B cell (primary cell): Measurements from ENCODE around the gene TBX1. TPM values are rescaled to one million over a fixed set of nuclear protein-coding genes. Genes with fewer than 3 reads are reported as not detected.

Experiments
- ATAC-seq: fragments of 200-7000 bp; cut with Tn5 transposase; one replicate; pipeline ENCODE4 v1.10.0; 2021; ENCODE audit warnings: low read depth, mild to moderate bottlenecking, moderate number of reproducible peaks, moderate library complexity
- CTCF ChIA-PET: fragments of 350-600 bp; sonication (Branson Sonifier 250); formaldehyde crosslinking; loops from one replicate; lab custom pipeline; 2021; ENCODE audit warnings: antibody characterized with exemption, inconsistent platforms; lab: Charles Lee
- POLR2A ChIA-PET: fragments of 350-600 bp; sonication (Branson Sonifier 250); formaldehyde crosslinking; loops from one replicate; lab custom pipeline; 2021; ENCODE audit warnings: antibody characterized with exemption; lab: Charles Lee
- DNase-seq: peaks from one replicate; pipeline ENCODE4 v3.0.0; 2013
- H2AFZ ChIP-seq: 2 replicates; pipeline ENCODE4 v1.6.1; 2012; ENCODE audit warnings: mild to moderate bottlenecking, low read depth, low read length; ENCODE audit not compliant: insufficient read depth, poor library complexity, severe bottlenecking
- H3K27ac ChIP-seq, 2 donors: 1 replicate in 1 of 2; 2 replicates in 1 of 2; pipeline ENCODE4 v1.5.1; 2012 to 2013; ENCODE audit warnings: low read length in 2 of 2, mild to moderate bottlenecking in 2 of 2, moderate library complexity in 1 of 2
- H3K27me3 ChIP-seq, 4 experiments: fragments of 200-600 bp in 1 of 4; sonication (generic) in 1 of 4; replicated peaks in 1 of 4; 1 replicate in 2 of 4; 2 replicates in 2 of 4; pipeline versions ENCODE4 v1.6.1 to v1.7.0; 2013 to 2016; ENCODE audit warnings: low read length in 3 of 4, mild to moderate bottlenecking in 2 of 4, mixed read lengths in 1 of 4, moderate library complexity in 1 of 4; ENCODE audit not compliant: insufficient read depth in 4 of 4, control insufficient read depth in 3 of 4; ENCODE audit errors: control extremely low read depth in 1 of 4
- H3K36me3 ChIP-seq, 2 experiments: replicated peaks in 1 of 2; 1 replicate in 1 of 2; 2 replicates in 1 of 2; pipeline versions ENCODE4 v1.6.1 to v1.7.1; 2013; ENCODE audit warnings: low read length in 1 of 2; ENCODE audit not compliant: insufficient read depth in 2 of 2, control insufficient read depth in 1 of 2; ENCODE audit errors: control extremely low read depth in 1 of 2, extremely low read depth in 1 of 2
- H3K4me1 ChIP-seq, 2 donors: fragments of 200-600 bp in 1 of 2; sonication (generic) in 1 of 2; 1 replicate in 1 of 2; 2 replicates in 1 of 2; pipeline versions ENCODE4 v1.5.1 to v1.6.1; 2013 to 2017; ENCODE audit warnings: low read length in 2 of 2; ENCODE audit not compliant: control insufficient read depth in 2 of 2, insufficient read depth in 2 of 2
- H3K4me2 ChIP-seq: replicated peaks from 2 replicates; pipeline ENCODE3; 2012; ENCODE audit warnings: mild to moderate bottlenecking, low read depth, low read length; ENCODE audit not compliant: poor library complexity, severe bottlenecking
- H3K4me3 ChIP-seq, 5 experiments: fragments of 200-600 bp in 1 of 5; sonication (generic) in 1 of 5; 1 replicate in 3 of 5; 2 replicates in 2 of 5; pipeline versions ENCODE4 v1.5.1 to v1.7.0; 2011 to 2016; ENCODE audit warnings: low read length in 4 of 5, mild to moderate bottlenecking in 4 of 5, low read depth in 2 of 5, control low read depth in 1 of 5, moderate library complexity in 1 of 5; ENCODE audit not compliant: insufficient read depth in 1 of 5; ENCODE audit errors: control extremely low read depth in 1 of 5, extremely low read depth in 1 of 5
- H3K79me2 ChIP-seq: fragments of 200-600 bp; sonication (generic); one replicate; pipeline ENCODE4 v1.6.0; 2016; ENCODE audit warnings: low read length; ENCODE audit not compliant: control insufficient read depth, insufficient read depth
- H3K9ac ChIP-seq: fragments of 200-600 bp; sonication (generic); 2 replicates; pipeline ENCODE4 v1.6.1; 2017; ENCODE audit warnings: mild to moderate bottlenecking, low read length, moderate library complexity
- H3K9me3 ChIP-seq, 3 donors: one replicate each; pipeline versions ENCODE4 v1.6.1 to v1.7.1; 2013; ENCODE audit warnings: low read length in 2 of 3; ENCODE audit not compliant: control insufficient read depth in 2 of 3, insufficient read depth in 1 of 3; ENCODE audit errors: control extremely low read depth in 1 of 3
- H4K20me1 ChIP-seq: 2 replicates; pipeline ENCODE4 v1.6.0; 2012; ENCODE audit warnings: mild to moderate bottlenecking, low read length; ENCODE audit not compliant: insufficient read depth, control insufficient read depth, poor library complexity, severe bottlenecking
- H3K27ac Mint-ChIP-seq: one replicate; pipeline ENCODE4 v1.8.0; 2021; ENCODE audit warnings: mixed read lengths
- H3K27me3 Mint-ChIP-seq: one replicate; pipeline ENCODE4 v1.8.0; 2021; ENCODE audit warnings: mixed read lengths
- H3K4me1 Mint-ChIP-seq: one replicate; pipeline ENCODE4 v1.8.0; 2021; ENCODE audit warnings: mixed read lengths
- H3K4me3 Mint-ChIP-seq: one replicate; pipeline ENCODE4 v1.8.0; 2021; ENCODE audit warnings: mixed read lengths
- H3K9me3 Mint-ChIP-seq: one replicate; pipeline ENCODE4 v1.8.0; 2022; ENCODE audit warnings: mixed read lengths; ENCODE audit not compliant: insufficient read depth
- EZH2 ChIP-seq: IDR thresholded peaks from 2 replicates; pipeline ENCODE4 v1.6.1; 2012; ENCODE audit warnings: borderline replicate concordance, low read depth, mild to moderate bottlenecking, moderate library complexity, low read length; ENCODE audit not compliant: insufficient read depth, poor library complexity, severe bottlenecking
- WGBS: methylation state at CpG from one replicate; pipeline ENCODE4 v1.1.5; 2013; ENCODE audit warnings: missing lambda C conversion rate; ENCODE audit not compliant: insufficient coverage; 5-methylcytosine and 5-hydroxymethylcytosine counted together
- intact Hi-C: fragments of 100-400 bp; cut with micrococcal nuclease; formaldehyde crosslinking; loops from one replicate; pipeline ENCODE4 v1.10.0; 2022
- polyA plus RNA-seq: library from polyadenylated mRNA; depleted of rRNA; stranded (reverse); fragments of >200 nt; gene quantifications from 2 replicates; pipeline ENCODE4 v1.2.3, GENCODE V29; 2012
- total RNA-seq, 2 donors: library from RNA; stranded (reverse); fragments of 120-200 nt in 1 of 2; gene quantifications; 1 replicate in 1 of 2; 2 replicates in 1 of 2; pipeline versions ENCODE4 v1.2.3 to v1.2.4, GENCODE V29; 2013 to 2022
- TF ChIP-seq, protein P1 (sequence below): fragments of 200-600 bp; IDR thresholded peaks from one replicate; pipeline ENCODE4 v1.8.0; 2022; ENCODE audit warnings: antibody characterized with exemption, mild to moderate bottlenecking

The TBX1 gene
- total and polyA plus RNA-seq, 2 donors (not counting 1 experiment from before 2014, with no cell fraction given), result not detected

DNA sequence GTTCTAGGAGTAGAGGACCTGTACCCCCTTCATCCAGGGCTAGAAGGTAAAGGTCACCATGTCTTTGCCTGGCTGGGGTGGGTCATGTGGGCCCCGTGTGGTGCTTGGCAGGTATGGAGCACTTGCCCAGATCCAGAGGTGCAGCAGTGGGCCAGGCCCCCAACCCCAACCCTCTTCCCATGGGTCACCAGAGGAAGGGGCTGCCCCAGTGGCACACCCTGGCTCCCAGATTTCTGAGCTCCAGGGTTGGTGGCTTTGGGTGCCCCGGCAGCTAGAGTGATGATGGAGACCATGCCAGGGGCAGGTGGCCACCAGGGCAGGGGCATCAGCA is 39.6 kb upstream of the TBX1 start:
- no peak overlapping the region for H3K4me3 Mint-ChIP-seq
- peaks cover 22% of the 10 kb centered on the region for H3K4me1 Mint-ChIP-seq
- no peak overlapping the region for H3K27ac ChIP-seq
- H3K4me2 ChIP-seq, result no peak overlapping the region
- H3K9me3 ChIP-seq, result peaks cover 0 to 17% (median 0%) of the 10 kb centered on the region in 3 donors
- ATAC-seq (no peak), DNase-seq (no peak)
- H4K20me1 ChIP-seq, result no peaks in the 10 kb centered on the region
- H3K27ac Mint-ChIP-seq, result no peak overlapping the region
- H3K36me3 ChIP-seq, result no peaks in the 10 kb centered on the region
- intact Hi-C loops, result no loop called here
- H2AFZ ChIP-seq, result no peak overlapping the region
- no peak overlapping the region for H3K4me3 ChIP-seq
- peaks cover 0 to 66% (median 20%) of the 10 kb centered on the region in 4 experiments for H3K27me3 ChIP-seq
- no peaks in the 10 kb centered on the region for H3K79me2 ChIP-seq
- POLR2A ChIA-PET, result no interaction called here
- peaks cover 18 to 28% of the 10 kb centered on the region in 2 donors for H3K4me1 ChIP-seq
- H3K9me3 Mint-ChIP-seq, result no peaks in the 10 kb centered on the region
- peaks cover 46% of the 10 kb centered on the region for H3K27me3 Mint-ChIP-seq
- TF ChIP-seq, protein P1, sequence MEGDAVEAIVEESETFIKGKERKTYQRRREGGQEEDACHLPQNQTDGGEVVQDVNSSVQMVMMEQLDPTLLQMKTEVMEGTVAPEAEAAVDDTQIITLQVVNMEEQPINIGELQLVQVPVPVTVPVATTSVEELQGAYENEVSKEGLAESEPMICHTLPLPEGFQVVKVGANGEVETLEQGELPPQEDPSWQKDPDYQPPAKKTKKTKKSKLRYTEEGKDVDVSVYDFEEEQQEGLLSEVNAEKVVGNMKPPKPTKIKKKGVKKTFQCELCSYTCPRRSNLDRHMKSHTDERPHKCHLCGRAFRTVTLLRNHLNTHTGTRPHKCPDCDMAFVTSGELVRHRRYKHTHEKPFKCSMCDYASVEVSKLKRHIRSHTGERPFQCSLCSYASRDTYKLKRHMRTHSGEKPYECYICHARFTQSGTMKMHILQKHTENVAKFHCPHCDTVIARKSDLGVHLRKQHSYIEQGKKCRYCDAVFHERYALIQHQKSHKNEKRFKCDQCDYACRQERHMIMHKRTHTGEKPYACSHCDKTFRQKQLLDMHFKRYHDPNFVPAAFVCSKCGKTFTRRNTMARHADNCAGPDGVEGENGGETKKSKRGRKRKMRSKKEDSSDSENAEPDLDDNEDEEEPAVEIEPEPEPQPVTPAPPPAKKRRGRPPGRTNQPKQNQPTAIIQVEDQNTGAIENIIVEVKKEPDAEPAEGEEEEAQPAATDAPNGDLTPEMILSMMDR, result no peak
- TF ChIP-seq EZH2, result no peak
- H3K9ac ChIP-seq, result no peak overlapping the region
- 94% methylated on average over 2 of the region's 2 CpGs for WGBS
- CTCF ChIA-PET, result interaction anchor here (1.1 kb wide), 1 partner anchor 10 kb away, joined by 4 read pairs; no protein-coding TSS in a partner anchor

DNA sequence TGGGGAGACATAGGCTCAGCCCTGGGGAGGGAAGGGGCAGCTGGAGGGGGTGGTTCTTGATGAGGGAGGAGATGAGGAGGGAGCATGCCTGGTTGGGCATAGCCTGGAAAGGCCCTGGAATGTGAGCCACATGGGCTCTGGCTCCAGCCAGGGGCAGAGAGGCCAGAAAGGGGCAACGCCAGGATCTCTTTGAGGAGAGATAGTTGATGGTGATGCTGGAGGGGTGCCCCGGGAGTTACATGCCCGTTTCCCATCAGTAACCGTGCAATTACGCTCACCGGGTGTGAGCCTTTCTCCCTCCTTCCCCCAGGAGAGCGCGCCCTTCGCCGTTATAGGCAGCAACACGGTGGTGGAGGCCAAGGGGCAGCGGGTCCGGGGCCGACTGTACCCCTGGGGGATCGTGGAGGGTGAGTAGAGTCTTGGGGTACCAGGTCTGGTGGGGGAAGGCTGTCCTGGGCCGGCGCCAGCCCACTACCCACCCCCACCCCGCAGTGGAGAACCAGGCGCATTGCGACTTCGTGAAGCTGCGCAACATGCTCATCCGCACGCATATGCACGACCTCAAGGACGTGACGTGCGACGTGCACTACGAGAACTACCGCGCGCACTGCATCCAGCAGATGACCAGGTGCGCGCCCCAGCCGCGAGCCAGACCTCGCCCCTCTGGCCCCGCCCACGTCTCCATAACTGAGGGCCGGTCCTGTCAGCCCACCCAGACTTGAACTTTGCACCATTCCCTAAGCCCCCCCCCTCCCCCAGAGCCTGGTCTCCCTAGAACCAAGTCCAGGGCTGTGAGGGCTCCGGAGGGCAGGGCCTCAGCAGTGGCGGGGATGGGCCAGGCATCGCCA is 39.0 kb upstream of the TBX1 start:
- no peak for DNase-seq
- H3K4me3 Mint-ChIP-seq, result no peak overlapping the region
- no peaks in the 10 kb centered on the region for H3K79me2 ChIP-seq
- ChIA-PET CTCF (interaction anchor here (0.7 to 1.1 kb wide), 2 partner anchors 9 to 89 kb away, joined by 3 to 4 read pairs; no protein-coding TSS in a partner anchor), POLR2A (no interaction called here)
- H3K27me3 ChIP-seq, result peaks cover 0 to 60% (median 18%) of the 10 kb centered on the region in 4 experiments
- intact Hi-C loops, result no loop called here
- TF ChIP-seq EZH2, result no peak
- TF ChIP-seq, protein P1, result no peak
- H2AFZ ChIP-seq, result no peak overlapping the region
- no peaks in the 10 kb centered on the region for H3K9me3 Mint-ChIP-seq
- no peaks in the 10 kb centered on the region for H4K20me1 ChIP-seq
- peaks cover 22% of the 10 kb centered on the region for H3K4me1 Mint-ChIP-seq
- 98% methylated on average over 28 of the region's 44 CpGs for WGBS
- H3K4me2 ChIP-seq, result no peak overlapping the region
- H3K9ac ChIP-seq, result no peak overlapping the region
- no peak overlapping the region for H3K4me3 ChIP-seq
- H3K27me3 Mint-ChIP-seq, result peaks cover 46% of the 10 kb centered on the region
- H3K36me3 ChIP-seq, result no peaks in the 10 kb centered on the region
- H3K27ac ChIP-seq, result no peak overlapping the region
- H3K27ac Mint-ChIP-seq, result no peak overlapping the region
- H3K4me1 ChIP-seq, result peaks cover 18 to 28% of the 10 kb centered on the region in 2 donors
- peaks cover 0 to 14% (median 0%) of the 10 kb centered on the region in 3 donors for H3K9me3 ChIP-seq
- no peak for ATAC-seq
